Kidney (tissue), 14 donors: Measurements from ENCODE around the gene GIPC3. TPM values are rescaled to one million over a fixed set of nuclear protein-coding genes. Genes with fewer than 3 reads are reported as not detected.

Source experiments
- DNase-seq, 5 donors: peaks; one replicate each; pipeline ENCODE4 v3.0.0-alpha.2; 2013 to 2020
- FAIRE-seq: peaks from 2 replicates; lab custom pipeline; 2012; peaks lifted over from hg19 to GRCh38; lab: Jason Lieb, UNC
- H3K27ac ChIP-seq, 2 donors: one replicate each; pipeline ENCODE4 v1.7.0; 2013; ENCODE audit warnings: low read depth in 2 of 2, low read length in 2 of 2, inconsistent platforms in 1 of 2
- H3K27me3 ChIP-seq: one replicate; pipeline ENCODE4 v1.7.1; 2013; ENCODE audit warnings: low read length, inconsistent platforms; ENCODE audit not compliant: control insufficient read depth, insufficient read depth
- H3K36me3 ChIP-seq, 3 donors: one replicate each; pipeline versions ENCODE4 v1.7.0 to v1.7.1; 2013; ENCODE audit warnings: low read length in 3 of 3, control low read depth in 1 of 3, inconsistent platforms in 1 of 3; ENCODE audit not compliant: insufficient read depth in 3 of 3, control insufficient read depth in 2 of 3
- H3K4me1 ChIP-seq, 3 donors: one replicate each; pipeline versions ENCODE4 v1.7.0 to v1.7.1; 2013; ENCODE audit warnings: low read length in 3 of 3, inconsistent platforms in 1 of 3, low read depth in 1 of 3; ENCODE audit not compliant: control insufficient read depth in 2 of 3, insufficient read depth in 2 of 3
- H3K4me3 ChIP-seq, 3 donors: one replicate each; pipeline versions ENCODE4 v1.7.0 to v1.8.1; 2013; ENCODE audit warnings: low read length in 3 of 3, control low read depth in 1 of 3, inconsistent platforms in 1 of 3
- H3K9ac ChIP-seq, 3 donors: one replicate each; pipeline versions ENCODE4 v1.7.0 to v1.7.1; 2013; ENCODE audit warnings: low read length in 3 of 3, control low read depth in 1 of 3, inconsistent platforms in 1 of 3
- H3K9me3 ChIP-seq, 3 donors: one replicate each; pipeline versions ENCODE4 v1.7.0 to v1.7.1; 2013; ENCODE audit warnings: low read length in 3 of 3, control low read depth in 1 of 3, inconsistent platforms in 1 of 3; ENCODE audit not compliant: control insufficient read depth in 2 of 3, insufficient read depth in 1 of 3
- intact Hi-C: fragments of 100-400 bp; cut with DNase I; formaldehyde crosslinking; loops from one replicate; pipeline ENCODE4 v1.11.1; 2022
- polyA plus RNA-seq: library from polyadenylated mRNA; stranded (reverse); fragments of 350-450 nt; fragmentation: Illumina TruSeq; extraction: RNeasy Lipid Tissue Mini Kit (QIAGEN cat#74804); gene quantifications from one replicate; pipeline ENCODE4 v1.2.3, GENCODE V29; 2014; ENCODE audit warnings: low read depth, low replicate concordance; ENCODE audit not compliant: insufficient read depth
- total RNA-seq: library from RNA; stranded (reverse); fragmentation: NEBNext Ultra II Directional; extraction: Animal tissue kit (Norgen Biotek cat#: 25700); gene quantifications from one replicate; pipeline ENCODE4 v1.2.1, GENCODE V29; 2021
- TF ChIP-seq, protein P1 (sequence below): IDR thresholded peaks from 3 replicates; pipeline ENCODE4 v1.5.1; 2012; ENCODE audit warnings: mild to moderate bottlenecking, moderate library complexity, borderline replicate concordance; ENCODE audit not compliant: insufficient read depth; ENCODE audit errors: extremely low read depth
- donor health status: control.
- donor health status: control.
- donor health status: control.
- donor health status: control.
- donor health status: control.
- donor health status: DM: yes; HTN: yes; CAD: no.
- donor health status: Normal renal cell carcinoma (clear cell type).

Gene GIPC3
- total and polyA plus RNA-seq, 2 donors from 2014 or later = 2.1 TPM

DNA sequence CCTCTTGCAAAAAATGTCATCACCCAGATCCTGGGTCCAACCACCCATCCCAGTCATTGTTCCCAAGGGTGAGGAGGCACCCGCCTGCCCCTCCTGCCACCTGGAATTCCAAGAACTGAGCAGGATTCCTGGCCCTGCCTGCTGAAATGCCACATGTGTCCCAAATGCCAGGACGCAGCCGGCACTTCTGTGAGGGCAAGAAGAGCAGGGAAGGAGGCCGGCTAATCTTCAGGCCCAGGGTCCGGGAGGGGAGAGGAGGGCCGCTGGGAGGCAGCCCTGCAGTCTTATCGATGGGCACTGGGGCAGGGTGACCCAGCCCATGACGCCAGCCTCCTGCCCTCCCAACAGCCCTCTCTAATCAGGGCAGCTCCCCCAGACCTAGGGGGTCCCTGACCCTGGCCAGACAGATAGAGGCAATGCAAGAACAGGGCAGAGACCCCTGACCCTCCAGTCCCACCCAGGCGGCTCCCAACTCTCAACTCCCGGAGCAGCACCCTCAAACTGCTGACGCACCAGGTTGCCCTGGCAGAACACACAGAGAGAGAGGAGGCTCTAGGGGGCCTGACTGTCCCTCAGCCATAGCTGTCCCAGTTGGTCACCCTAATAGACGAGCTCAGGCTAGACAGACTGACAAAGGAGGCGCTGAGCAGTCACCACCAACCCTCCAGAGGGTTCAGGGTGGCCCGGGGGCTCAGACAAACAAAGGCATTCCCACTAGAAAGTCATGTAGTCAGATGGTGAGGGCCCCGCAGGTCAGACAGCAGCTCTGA is 29.4 kb upstream of the GIPC3 start:
- peak in 1 of 5 donors; percentile 41 for DNase-seq

GRCh38 chr19:3556423-3556977 is 28.8 kb upstream of the GIPC3 start:
- DNase-seq = no peak
- FAIRE-seq = no peak
- Histone ChIP-seq H3K4me1 (peaks cover 0 to 20% (median 3%) of the 10 kb centered on the region in 3 donors), H3K27ac (peak overlapping the region; percentile 72 to 77), H3K9me3 (no peaks in the 10 kb centered on the region), H3K9ac (peak overlapping the region; percentile 18 to 99 (median 98)), H3K27me3 (no peaks in the 10 kb centered on the region), H3K36me3 (no peaks in the 10 kb centered on the region), H3K4me3 (peak overlapping the region; percentile 65 to 99 (median 97))
- intact Hi-C loops = no loop called here
- TF ChIP-seq, protein P1, sequence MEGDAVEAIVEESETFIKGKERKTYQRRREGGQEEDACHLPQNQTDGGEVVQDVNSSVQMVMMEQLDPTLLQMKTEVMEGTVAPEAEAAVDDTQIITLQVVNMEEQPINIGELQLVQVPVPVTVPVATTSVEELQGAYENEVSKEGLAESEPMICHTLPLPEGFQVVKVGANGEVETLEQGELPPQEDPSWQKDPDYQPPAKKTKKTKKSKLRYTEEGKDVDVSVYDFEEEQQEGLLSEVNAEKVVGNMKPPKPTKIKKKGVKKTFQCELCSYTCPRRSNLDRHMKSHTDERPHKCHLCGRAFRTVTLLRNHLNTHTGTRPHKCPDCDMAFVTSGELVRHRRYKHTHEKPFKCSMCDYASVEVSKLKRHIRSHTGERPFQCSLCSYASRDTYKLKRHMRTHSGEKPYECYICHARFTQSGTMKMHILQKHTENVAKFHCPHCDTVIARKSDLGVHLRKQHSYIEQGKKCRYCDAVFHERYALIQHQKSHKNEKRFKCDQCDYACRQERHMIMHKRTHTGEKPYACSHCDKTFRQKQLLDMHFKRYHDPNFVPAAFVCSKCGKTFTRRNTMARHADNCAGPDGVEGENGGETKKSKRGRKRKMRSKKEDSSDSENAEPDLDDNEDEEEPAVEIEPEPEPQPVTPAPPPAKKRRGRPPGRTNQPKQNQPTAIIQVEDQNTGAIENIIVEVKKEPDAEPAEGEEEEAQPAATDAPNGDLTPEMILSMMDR = no peak

More for the DNA sequence above, 29.4 kb upstream of the GIPC3 start:
- no peaks in the 10 kb centered on the region for H3K36me3 ChIP-seq
- peak overlapping the region in 2 of 3 donors; percentile 98 to 99 for H3K9ac ChIP-seq
- H3K4me3 ChIP-seq = peak overlapping the region in 2 of 3 donors; percentile 97 to 99
- peaks cover 0 to 20% (median 3%) of the 10 kb centered on the region in 3 donors for H3K4me1 ChIP-seq
- TF ChIP-seq, protein P1 = no peak
- H3K27me3 ChIP-seq = no peaks in the 10 kb centered on the region
- H3K9me3 ChIP-seq = no peaks in the 10 kb centered on the region
- peak overlapping the region; percentile 72 to 77 for H3K27ac ChIP-seq
- intact Hi-C loops = no loop called here
- FAIRE-seq = no peak

GRCh38 chr19:3556978-3557460 is 28.3 kb upstream of the GIPC3 start:
- Histone ChIP-seq H3K27ac (peak overlapping the region; percentile 72 to 77), H3K27me3 (no peaks in the 10 kb centered on the region), H3K36me3 (no peaks in the 10 kb centered on the region), H3K4me3 (peak overlapping the region; percentile 65 to 99 (median 97)), H3K9me3 (no peaks in the 10 kb centered on the region), H3K4me1 (peaks cover 0 to 20% (median 3%) of the 10 kb centered on the region in 3 donors), H3K9ac (peak overlapping the region; percentile 18 to 99 (median 98))
- TF ChIP-seq, protein P1 = peak; percentile 3
- FAIRE-seq (no peak), DNase-seq (peak in 4 of 5 donors; percentile 36 to 86 (median 57))
- intact Hi-C loops = no loop called here
